Measurements from ENCODE around the gene SPOPL. TPM values are rescaled to one million over a fixed set of nuclear protein-coding genes. Genes with fewer than 3 reads are reported as not detected.

Gene SPOPL
- total RNA-seq, 4 donors from 2014 or later = 19.5 to 34.5 (median 25.4) TPM

DNA sequence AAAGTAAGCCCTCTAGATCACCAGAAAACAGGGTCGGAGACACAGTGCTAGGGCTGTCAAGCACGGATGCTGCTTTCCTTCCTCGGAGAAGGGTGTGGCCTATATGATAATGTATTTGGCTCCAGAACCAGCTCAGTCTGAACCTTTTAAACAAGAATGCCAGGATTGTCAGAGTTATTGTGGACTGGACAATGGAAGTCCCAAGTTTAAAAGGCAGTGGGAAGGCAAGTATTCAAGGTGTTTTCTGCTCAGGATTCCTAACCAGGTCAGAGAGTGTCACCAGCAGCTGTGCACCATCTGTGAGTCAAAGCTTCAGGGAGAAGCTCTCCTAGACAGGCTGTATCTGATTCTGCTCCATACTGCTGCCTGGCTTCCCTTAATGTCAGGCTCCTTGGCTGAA lies 94.8 kb downstream of the SPOPL start:
- TF ChIP-seq, protein P1, sequence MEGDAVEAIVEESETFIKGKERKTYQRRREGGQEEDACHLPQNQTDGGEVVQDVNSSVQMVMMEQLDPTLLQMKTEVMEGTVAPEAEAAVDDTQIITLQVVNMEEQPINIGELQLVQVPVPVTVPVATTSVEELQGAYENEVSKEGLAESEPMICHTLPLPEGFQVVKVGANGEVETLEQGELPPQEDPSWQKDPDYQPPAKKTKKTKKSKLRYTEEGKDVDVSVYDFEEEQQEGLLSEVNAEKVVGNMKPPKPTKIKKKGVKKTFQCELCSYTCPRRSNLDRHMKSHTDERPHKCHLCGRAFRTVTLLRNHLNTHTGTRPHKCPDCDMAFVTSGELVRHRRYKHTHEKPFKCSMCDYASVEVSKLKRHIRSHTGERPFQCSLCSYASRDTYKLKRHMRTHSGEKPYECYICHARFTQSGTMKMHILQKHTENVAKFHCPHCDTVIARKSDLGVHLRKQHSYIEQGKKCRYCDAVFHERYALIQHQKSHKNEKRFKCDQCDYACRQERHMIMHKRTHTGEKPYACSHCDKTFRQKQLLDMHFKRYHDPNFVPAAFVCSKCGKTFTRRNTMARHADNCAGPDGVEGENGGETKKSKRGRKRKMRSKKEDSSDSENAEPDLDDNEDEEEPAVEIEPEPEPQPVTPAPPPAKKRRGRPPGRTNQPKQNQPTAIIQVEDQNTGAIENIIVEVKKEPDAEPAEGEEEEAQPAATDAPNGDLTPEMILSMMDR (IDR thresholded peaks at IDR 0.05) = no peak
- ATAC-seq (ENCODE audit: low FRiP score) (no peak), DNase-seq (ENCODE audit: low spot score) (no peak)

DNA sequence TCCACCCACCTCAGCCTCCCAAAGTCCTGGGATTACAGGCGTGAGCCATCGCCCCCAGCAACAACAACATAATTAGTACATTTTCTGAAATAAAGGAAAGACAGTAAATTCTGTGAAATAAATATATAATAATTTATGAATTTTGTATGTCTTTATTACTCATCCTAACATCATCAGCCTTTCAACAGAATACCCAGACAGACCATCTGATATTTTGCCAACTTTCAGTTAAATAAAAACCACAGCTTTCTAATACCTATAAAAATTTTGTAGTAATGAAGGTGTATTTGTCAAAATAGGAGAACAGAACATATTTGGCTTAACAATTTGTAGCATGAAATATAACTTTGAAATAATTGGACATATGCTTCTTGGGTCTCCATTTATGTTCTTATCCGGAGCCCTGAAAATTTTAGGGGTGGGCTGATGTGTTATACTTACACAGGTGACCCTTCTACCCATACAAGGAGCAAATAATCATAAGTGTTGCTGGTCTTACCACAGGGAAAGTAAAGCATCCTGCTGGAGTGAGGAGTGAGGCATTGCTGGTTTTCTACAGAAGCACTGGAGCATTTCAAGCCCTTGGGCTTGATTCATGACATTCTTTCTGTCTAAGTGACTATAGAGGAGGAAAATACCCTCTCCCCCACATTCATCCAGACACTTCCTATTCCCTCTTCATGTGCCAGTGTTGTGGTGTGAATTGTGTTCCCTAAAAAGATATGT lies 99.3 kb downstream of the SPOPL start:
- TF ChIP-seq, protein P1 (IDR thresholded peaks at IDR 0.05) = no peak
- DNase-seq (ENCODE audit: low spot score) = no peak
- ATAC-seq (ENCODE audit: low FRiP score) = no peak

DNA sequence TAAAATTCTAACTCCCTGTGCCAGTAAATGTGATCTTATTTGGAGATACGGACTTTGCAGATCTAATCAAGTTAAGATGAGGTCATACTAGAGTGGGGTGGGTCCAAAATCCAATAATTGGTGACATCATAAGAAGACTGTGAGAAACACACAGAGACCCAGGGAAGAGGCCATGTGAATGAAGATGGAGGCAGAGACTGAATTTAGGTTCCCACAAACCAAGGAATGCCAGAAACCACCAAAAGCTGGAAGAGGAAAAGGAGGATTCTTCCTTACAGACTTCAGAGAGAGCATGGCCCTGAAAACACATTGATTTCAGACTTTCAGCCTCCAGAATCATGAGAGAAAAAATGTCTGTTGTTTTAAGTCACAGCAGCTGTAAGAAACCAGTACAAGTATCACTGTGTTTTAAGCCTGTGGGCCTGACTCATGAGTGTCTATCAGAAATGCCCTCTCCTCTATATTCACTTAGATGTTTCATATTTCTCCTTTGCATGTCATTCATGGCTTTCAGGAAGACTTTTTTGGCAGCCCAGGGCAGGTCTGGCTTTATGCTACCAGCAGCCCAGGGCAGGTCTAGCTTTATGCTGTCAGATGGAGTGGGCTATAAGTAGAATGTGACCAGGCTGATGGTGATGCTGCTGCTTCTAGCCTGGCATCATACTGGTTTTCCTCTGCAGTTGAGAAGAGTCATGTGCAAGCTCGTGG lies 100.0 kb downstream of the SPOPL start:
- DNase-seq (ENCODE audit: low spot score) (no peak), ATAC-seq (ENCODE audit: low FRiP score) (no peak)
- TF ChIP-seq, protein P1 (IDR thresholded peaks at IDR 0.05) = no peak

DNA sequence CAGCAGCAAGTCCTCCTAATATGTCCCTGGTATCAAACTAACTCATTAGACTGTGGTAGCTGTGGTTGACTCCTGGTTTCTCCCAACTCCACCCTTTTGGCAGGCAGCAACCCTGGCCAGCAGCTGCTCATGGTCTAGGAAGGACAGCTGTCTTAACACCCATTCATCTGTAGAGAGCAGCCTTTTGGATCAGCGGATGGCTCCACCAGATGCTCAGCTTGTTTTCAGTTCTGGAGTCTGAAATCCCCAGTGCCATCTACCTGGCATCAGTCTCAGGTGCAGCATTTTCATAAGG lies 100.5 kb downstream of the SPOPL start:
- ATAC-seq (ENCODE audit: low FRiP score) (no peak), DNase-seq (ENCODE audit: low spot score) (no peak)
- TF ChIP-seq, protein P1 (IDR thresholded peaks at IDR 0.05) = no peak

DNA sequence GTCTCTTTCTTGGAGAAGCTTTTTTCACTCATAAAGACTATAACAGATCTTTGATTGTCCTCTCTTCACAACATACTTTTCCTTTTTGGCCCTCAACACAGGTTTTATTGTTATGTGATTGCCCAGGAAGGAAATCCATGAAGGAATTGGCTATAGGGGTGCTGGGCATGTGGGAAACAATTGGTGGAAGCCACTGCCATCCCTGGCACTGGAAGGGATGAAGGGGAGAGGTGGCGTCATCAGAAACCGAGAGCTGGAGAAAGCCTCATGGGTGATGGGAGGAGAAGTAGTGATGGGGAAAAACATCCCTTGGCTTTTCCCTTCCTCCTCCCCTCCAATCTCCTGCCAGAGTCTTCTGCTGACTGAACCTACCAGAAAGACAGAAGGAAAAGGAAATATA lies 106.2 kb downstream of the SPOPL start:
- TF ChIP-seq, protein P1 (IDR thresholded peaks at IDR 0.05) = no peak
- no peak for ATAC-seq (ENCODE audit: low FRiP score)
- DNase-seq (ENCODE audit: low spot score) = no peak

DNA sequence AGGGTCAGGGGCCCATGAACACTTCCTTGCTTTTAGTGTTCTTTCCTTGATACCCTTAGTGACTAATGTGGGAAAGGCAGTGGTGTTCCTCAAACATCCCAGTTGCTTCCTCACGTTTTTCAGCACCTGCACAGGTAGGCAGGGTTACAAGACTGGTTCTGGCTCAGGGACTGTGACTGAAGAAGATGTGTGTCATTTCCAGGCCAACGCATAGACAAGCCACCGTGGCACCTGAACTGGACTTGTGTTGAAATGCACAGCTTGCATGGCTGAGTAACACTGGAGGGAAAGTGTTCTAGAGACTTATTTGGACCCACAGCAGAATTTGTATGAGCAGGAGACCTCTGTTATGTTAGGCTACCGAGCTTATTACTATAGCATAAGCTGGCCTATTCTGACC lies 107.9 kb downstream of the SPOPL start:
- DNase-seq (ENCODE audit: low spot score) (no peak), ATAC-seq (ENCODE audit: low FRiP score) (no peak)
- TF ChIP-seq, protein P1 (IDR thresholded peaks at IDR 0.05) = no peak

All from omental fat pad (tissue), 4 donors.